ENCODE results near the gene TTBK1. TPM values are rescaled to one million over a fixed set of nuclear protein-coding genes. Genes with fewer than 3 reads are reported as not detected.

TTBK1 gene
- total and polyA plus RNA-seq, 2 donors (not counting 1 experiment from before 2014, with no cell fraction given) = under 0.01 TPM; not detected in 1

- H3K4me3 ChIP-seq (replicated peaks in 1 of 4; ENCODE audit: control extremely low read depth in 1 of 4, insufficient read depth in 1 of 4, low read depth in 3 of 4, low read length in 4 of 4) = no peak overlapping the region
Measured at GRCh38 chr6:43250992-43251373, 7.7 kb downstream of the TTBK1 start.

GRCh38 chr6:43253401-43253800, 10.1 kb downstream of the TTBK1 start:
- Histone ChIP-seq H3K4me2 (ENCODE audit: extremely low read depth, insufficient read depth, low read length) (no peak overlapping the region), H3K9ac (ENCODE audit: insufficient read depth, low read length) (no peak overlapping the region), H3K27ac (ENCODE audit: insufficient read depth, low read length) (no peak overlapping the region), H2AFZ (ENCODE audit: low read length) (no peak overlapping the region), H3K27me3 (ENCODE audit: control insufficient read depth, insufficient read depth, low read length) (peaks cover 23% of the 10 kb centered on the region), H3K9me3 (ENCODE audit: control insufficient read depth, insufficient read depth, low read depth, low read length) (no peaks in the 10 kb centered on the region), H3K79me2 (ENCODE audit: control insufficient read depth, insufficient read depth, low read length) (no peaks in the 10 kb centered on the region), H3K4me1 (ENCODE audit: control insufficient read depth, extremely low read depth, insufficient read depth, low read length) (no peaks in the 10 kb centered on the region), H3K36me3 (ENCODE audit: control insufficient read depth, insufficient read depth, low read length) (no peaks in the 10 kb centered on the region), H3K4me3 (replicated peaks in 1 of 4; ENCODE audit: control extremely low read depth in 1 of 4, insufficient read depth in 1 of 4, low read depth in 3 of 4, low read length in 4 of 4) (no peak overlapping the region), H4K20me1 (ENCODE audit: control insufficient read depth, extremely low read depth, insufficient read depth, low read length) (no peaks in the 10 kb centered on the region)
- TF ChIP-seq EZH2 (IDR thresholded peaks at IDR 0.05; ENCODE audit: low read length, missing control alignments) (no peak), CTCF (conservative IDR thresholded peaks at IDR 0.05 in 1 of 2, IDR thresholded peaks at IDR 0.05 in 1 of 2; ENCODE audit: low read depth in 1 of 2, low read length in 2 of 2) (no peak)
- no peak for DNase-seq (ENCODE audit: low read depth in 2 of 2)

More at GRCh38 chr6:43250992-43251373, 7.7 kb downstream of the TTBK1 start:
- no peak for DNase-seq (ENCODE audit: low read depth in 2 of 2)
- Histone ChIP-seq H2AFZ (ENCODE audit: low read length) (no peak overlapping the region), H4K20me1 (ENCODE audit: control insufficient read depth, extremely low read depth, insufficient read depth, low read length) (no peaks in the 10 kb centered on the region), H3K4me2 (ENCODE audit: extremely low read depth, insufficient read depth, low read length) (no peak overlapping the region), H3K9ac (ENCODE audit: insufficient read depth, low read length) (no peak overlapping the region), H3K27ac (ENCODE audit: insufficient read depth, low read length) (no peak overlapping the region), H3K36me3 (ENCODE audit: control insufficient read depth, insufficient read depth, low read length) (no peaks in the 10 kb centered on the region), H3K79me2 (ENCODE audit: control insufficient read depth, insufficient read depth, low read length) (no peaks in the 10 kb centered on the region), H3K4me1 (ENCODE audit: control insufficient read depth, extremely low read depth, insufficient read depth, low read length) (no peaks in the 10 kb centered on the region), H3K27me3 (ENCODE audit: control insufficient read depth, insufficient read depth, low read length) (peaks cover 31% of the 10 kb centered on the region), H3K9me3 (ENCODE audit: control insufficient read depth, insufficient read depth, low read depth, low read length) (no peaks in the 10 kb centered on the region)
- TF ChIP-seq CTCF (conservative IDR thresholded peaks at IDR 0.05 in 1 of 2, IDR thresholded peaks at IDR 0.05 in 1 of 2; ENCODE audit: low read depth in 1 of 2, low read length in 2 of 2) (no peak), EZH2 (IDR thresholded peaks at IDR 0.05; ENCODE audit: low read length, missing control alignments) (no peak)

GRCh38 chr6:43254138-43254817, 11.0 kb downstream of the TTBK1 start:
- Histone ChIP-seq H3K79me2 (ENCODE audit: control insufficient read depth, insufficient read depth, low read length) (no peaks in the 10 kb centered on the region), H3K4me1 (ENCODE audit: control insufficient read depth, extremely low read depth, insufficient read depth, low read length) (no peaks in the 10 kb centered on the region), H3K27me3 (ENCODE audit: control insufficient read depth, insufficient read depth, low read length) (peaks cover 21% of the 10 kb centered on the region), H2AFZ (ENCODE audit: low read length) (no peak overlapping the region), H4K20me1 (ENCODE audit: control insufficient read depth, extremely low read depth, insufficient read depth, low read length) (no peaks in the 10 kb centered on the region), H3K9me3 (ENCODE audit: control insufficient read depth, insufficient read depth, low read depth, low read length) (no peaks in the 10 kb centered on the region), H3K27ac (ENCODE audit: insufficient read depth, low read length) (no peak overlapping the region), H3K4me2 (ENCODE audit: extremely low read depth, insufficient read depth, low read length) (no peak overlapping the region), H3K9ac (ENCODE audit: insufficient read depth, low read length) (no peak overlapping the region), H3K4me3 (replicated peaks in 1 of 4; ENCODE audit: control extremely low read depth in 1 of 4, insufficient read depth in 1 of 4, low read depth in 3 of 4, low read length in 4 of 4) (no peak overlapping the region), H3K36me3 (ENCODE audit: control insufficient read depth, insufficient read depth, low read length) (no peaks in the 10 kb centered on the region)
- TF ChIP-seq CTCF (conservative IDR thresholded peaks at IDR 0.05 in 1 of 2, IDR thresholded peaks at IDR 0.05 in 1 of 2; ENCODE audit: low read depth in 1 of 2, low read length in 2 of 2) (no peak), EZH2 (IDR thresholded peaks at IDR 0.05; ENCODE audit: low read length, missing control alignments) (no peak)
- peak in 1 of 2 donors; percentile 9 for DNase-seq (ENCODE audit: low read depth in 2 of 2)

All from fibroblast of lung (primary cell).